ENCODE results near the gene PGAM5. TPM values are rescaled to one million over a fixed set of nuclear protein-coding genes. Genes with fewer than 3 reads are reported as not detected.

Gene PGAM5
- total and polyA plus RNA-seq, 10 donors, result 8.2 to 28.8 (median 21.6) TPM

- H3K36me3 ChIP-seq, result peaks cover 9 to 98% (median 92%) of the 10 kb centered on the region in 6 donors
- no peaks in the 10 kb centered on the region for H3K27me3 ChIP-seq (replicated peaks in 1 of 7)
- no peak for DNase-seq
- no peak overlapping the region for H3K4me3 ChIP-seq
- no peaks in the 10 kb centered on the region for H3K9me3 ChIP-seq
- peaks cover 0 to under 1% (median 0%) of the 10 kb centered on the region in 6 donors for H3K4me1 ChIP-seq
- WGBS, 5 donors, result 89 to 94% (median 90%) methylated on average over 26 to 30 of the region's 30 CpGs
- TF ChIP-seq POLR2A (IDR thresholded peaks at IDR 0.05) (no peak), CTCF (IDR thresholded peaks at IDR 0.05 in 8 of 11, conservative IDR thresholded peaks at IDR 0.05 in 3 of 11) (no peak), POLR2AphosphoS5 (IDR thresholded peaks at IDR 0.05) (no peak)
- H3K27ac ChIP-seq, result no peak overlapping the region
- intact Hi-C loops (cut with DNase I; ENCODE audit: low total_unique reads), result no loop called here
These were observed 14.0 kb downstream of the PGAM5 start for GRCh38 chr12:132724506-132725241.

GRCh38 chr12:132726386-132726785 lies 15.7 kb downstream of the PGAM5 start:
- Histone ChIP-seq H3K4me1 (peaks cover 0 to 9% (median 0%) of the 10 kb centered on the region in 6 donors), H3K36me3 (peaks cover 9 to 98% (median 92%) of the 10 kb centered on the region in 6 donors), H3K27me3 (replicated peaks in 1 of 7) (no peaks in the 10 kb centered on the region), H3K27ac (no peak overlapping the region), H3K4me3 (no peak overlapping the region), H3K9me3 (no peaks in the 10 kb centered on the region)
- no peak for TF ChIP-seq POLR2AphosphoS5 (IDR thresholded peaks at IDR 0.05)
- no peak for TF ChIP-seq CTCF (IDR thresholded peaks at IDR 0.05 in 8 of 11, conservative IDR thresholded peaks at IDR 0.05 in 3 of 11)
- no peak for TF ChIP-seq POLR2A (IDR thresholded peaks at IDR 0.05)
- WGBS, 5 donors, result 95 to 97% (median 96%) methylated on average over 12 of the region's 12 CpGs
- intact Hi-C loops (cut with DNase I; ENCODE audit: low total_unique reads), result no loop called here
- no peak for DNase-seq

DNA sequence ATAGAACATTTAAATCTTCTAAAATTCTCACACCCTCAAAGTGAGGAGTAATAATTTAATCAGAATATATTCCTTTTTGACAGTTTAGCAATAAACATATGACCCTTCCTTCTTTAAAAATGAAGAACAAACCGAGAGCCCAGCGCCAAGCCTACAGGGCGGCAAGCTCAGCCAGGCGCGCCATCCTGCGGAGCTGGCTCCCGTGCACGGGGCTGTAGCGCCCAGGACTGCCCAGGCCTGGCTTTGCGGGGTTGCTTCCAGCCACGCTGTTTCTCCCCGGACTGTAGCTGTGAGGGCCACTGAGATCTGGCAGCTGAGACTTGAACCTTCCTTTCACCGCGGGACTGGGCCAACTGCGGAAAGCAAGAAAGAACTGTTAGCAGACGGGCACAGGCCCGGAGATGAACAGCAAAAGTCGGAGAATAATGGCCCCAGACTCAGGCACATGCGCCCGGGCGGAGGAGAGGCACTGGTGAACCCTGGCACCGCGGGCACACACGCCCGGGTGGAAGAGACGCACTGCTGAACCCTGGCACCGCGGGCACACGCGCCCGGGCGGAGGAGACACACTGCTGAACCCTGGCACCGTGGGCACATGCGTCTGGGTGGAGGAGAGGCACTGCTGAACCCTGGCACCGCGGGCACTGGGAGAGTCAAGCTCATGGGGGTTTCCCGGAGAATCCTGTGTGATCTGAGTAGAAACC lies 16.6 kb downstream of the PGAM5 start:
- Histone ChIP-seq H3K36me3 (peaks cover 9 to 98% (median 89%) of the 10 kb centered on the region in 6 donors), H3K9me3 (no peaks in the 10 kb centered on the region), H3K27ac (no peak overlapping the region), H3K4me3 (no peak overlapping the region), H3K27me3 (replicated peaks in 1 of 7) (no peaks in the 10 kb centered on the region), H3K4me1 (peaks cover 0 to 9% (median 0%) of the 10 kb centered on the region in 6 donors)
- 93 to 96% (median 95%) methylated on average over 36 to 37 of the region's 37 CpGs for WGBS, 5 donors
- TF ChIP-seq POLR2AphosphoS5 (IDR thresholded peaks at IDR 0.05) (peak in 1 of 3 donors; percentile 36), POLR2A (IDR thresholded peaks at IDR 0.05) (no peak), CTCF (IDR thresholded peaks at IDR 0.05 in 8 of 11, conservative IDR thresholded peaks at IDR 0.05 in 3 of 11) (no peak)
- no peak for DNase-seq
- intact Hi-C loops (cut with DNase I; ENCODE audit: low total_unique reads), result no loop called here

DNA sequence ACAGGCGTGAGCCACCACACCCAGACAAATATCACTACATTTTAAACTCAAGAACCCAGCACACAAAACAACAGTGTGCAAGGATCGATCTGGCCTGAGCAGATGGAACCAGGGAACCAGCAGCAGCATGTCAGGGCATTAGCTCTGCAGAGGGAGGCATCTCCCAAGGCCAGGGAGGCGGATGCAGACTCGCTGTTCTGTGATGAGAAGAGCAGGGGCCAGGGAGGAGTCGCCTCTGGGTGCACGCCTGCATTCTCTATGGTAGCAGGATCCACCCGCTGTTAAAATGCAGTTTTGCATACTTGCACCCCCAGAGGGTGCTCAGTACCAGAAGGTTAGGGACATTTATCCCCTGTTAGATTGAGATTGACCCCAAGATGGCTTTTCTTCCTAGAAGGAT lies 17.9 kb downstream of the PGAM5 start:
- Histone ChIP-seq H3K36me3 (peaks cover 6 to 98% (median 80%) of the 10 kb centered on the region in 6 donors), H3K4me1 (peaks cover 0 to 9% (median 0%) of the 10 kb centered on the region in 6 donors), H3K9me3 (no peaks in the 10 kb centered on the region), H3K4me3 (no peak overlapping the region), H3K27me3 (replicated peaks in 1 of 7) (no peaks in the 10 kb centered on the region), H3K27ac (peak overlapping the region in 1 of 8 donors; percentile 33)
- TF ChIP-seq POLR2A (IDR thresholded peaks at IDR 0.05) (no peak), POLR2AphosphoS5 (IDR thresholded peaks at IDR 0.05) (no peak), CTCF (IDR thresholded peaks at IDR 0.05 in 8 of 11, conservative IDR thresholded peaks at IDR 0.05 in 3 of 11) (no peak)
- no peak for DNase-seq
- intact Hi-C loops (cut with DNase I; ENCODE audit: low total_unique reads), result no loop called here
- WGBS, 5 donors, result 85 to 95% (median 94%) methylated on average over 6 to 7 of the region's 7 CpGs
